Measurements from ENCODE around the gene SENP5. TPM values are rescaled to one million over a fixed set of nuclear protein-coding genes. Genes with fewer than 3 reads are reported as not detected.

SENP5 gene
- total and polyA plus RNA-seq, 9 of the 15 experiments (the other 6 are each of a cell fraction or from before 2014, with no cell fraction given) = 18.3 to 59.7 (median 35.8) TPM

- TF ChIP-seq POLR2H (tag; IDR thresholded peaks at IDR 0.05; ENCODE audit: low read depth) (no peak), NCOA4 (IDR thresholded peaks at IDR 0.05; ENCODE audit: partially characterized antibody) (no peak), TBP (optimal IDR thresholded peaks at IDR 0.05; ENCODE audit: low read depth, low read length) (peak; percentile 3), MLLT1 (IDR thresholded peaks at IDR 0.05) (no peak), NELFE (IDR thresholded peaks at IDR 0.05; ENCODE audit: insufficient read depth, insufficient read length) (no peak), DEAF1 (CRISPR knock-in tag; IDR thresholded peaks at IDR 0.05) (no peak), TAF9B (IDR thresholded peaks at IDR 0.05; ENCODE audit: partially characterized antibody) (no peak), CBX8 (IDR thresholded peaks at IDR 0.05; ENCODE audit: borderline replicate concordance, extremely low read depth, low read depth, low read length, poor library complexity, severe bottlenecking) (no peak), HDAC1 (IDR thresholded peaks at IDR 0.05) (no peak), MTF1 (CRISPR knock-in tag; IDR thresholded peaks at IDR 0.05; ENCODE audit: borderline replicate concordance) (no peak), ZBTB8A (IDR thresholded peaks at IDR 0.05; ENCODE audit: partially characterized antibody) (no peak), USF1 (CRISPR knock-in tag; IDR thresholded peaks at IDR 0.05) (no peak), NFIX (CRISPR knock-in tag; IDR thresholded peaks at IDR 0.05; ENCODE audit: low read depth) (no peak), BRCA1 (IDR thresholded peaks at IDR 0.05) (no peak), BRCA1 (CRISPR knock-in tag; IDR thresholded peaks at IDR 0.05) (0 out of 2 replicates have a peak, but pooled peaks have one; percentile 20), RBM39 (optimal IDR thresholded peaks at IDR 0.05; ENCODE audit: low read depth, low read length) (no peak), SIRT6 (IDR thresholded peaks at IDR 0.05; ENCODE audit: low read depth, low read length) (no peak), TEAD1 (CRISPR knock-in tag; IDR thresholded peaks at IDR 0.05) (no peak), TFAM (CRISPR knock-in tag; conservative IDR thresholded peaks at IDR 0.05) (no peak), ZBTB49 (CRISPR knock-in tag; IDR thresholded peaks at IDR 0.05; ENCODE audit: borderline replicate concordance) (no peak), DNMT1 (IDR thresholded peaks at IDR 0.05) (no peak), YBX1 (IDR thresholded peaks at IDR 0.05) (no peak), MECOM (CRISPR knock-in tag; IDR thresholded peaks at IDR 0.05) (no peak), ZFX (CRISPR knock-in tag; IDR thresholded peaks at IDR 0.05) (peak; percentile 53; the same call in 1 of the 2 replicates), MIER1 (IDR thresholded peaks at IDR 0.05; ENCODE audit: low read depth) (no peak)
These were observed 75.2 kb downstream of the SENP5 start (continued) for GRCh38 chr3:196942915-196943277.

Data from K562 (cell line).